ENCODE data around the gene DBH. TPM values are rescaled to one million over a fixed set of nuclear protein-coding genes. Genes with fewer than 3 reads are reported as not detected.

The DBH gene
- polyA plus RNA-seq, 4 donors: 0.13 to 0.30 TPM; not detected in 2

- WGBS, 3 donors: 47 to 62% (median 48%) methylated on average over 7 of the region's 7 CpGs
- peaks cover 0 to 8% (median 0%) of the 10 kb centered on the region in 3 donors for H3K27me3 ChIP-seq (ENCODE audit: control insufficient read depth in 3 of 3, insufficient read depth in 3 of 3, low read length in 3 of 3)
- no peaks in the 10 kb centered on the region for H3K36me3 ChIP-seq (ENCODE audit: control insufficient read depth in 3 of 3, insufficient read depth in 2 of 3, low read depth in 1 of 3, low read length in 3 of 3)
- H3K9me3 ChIP-seq (ENCODE audit: control insufficient read depth in 2 of 2, insufficient read depth in 1 of 2, low read depth in 1 of 2, low read length in 1 of 2): no peaks in the 10 kb centered on the region
- H3K4me3 ChIP-seq (ENCODE audit: low read depth in 1 of 3, low read length in 3 of 3): no peak overlapping the region
- DNase-seq: no peak
- no peak for FAIRE-seq
- H3K4me1 ChIP-seq (ENCODE audit: control insufficient read depth in 3 of 3, insufficient read depth in 2 of 3, low read depth in 1 of 3, low read length in 2 of 3): no peaks in the 10 kb centered on the region
- no peak overlapping the region for H3K27ac ChIP-seq (ENCODE audit: low read depth in 1 of 3, low read length in 2 of 3)
Measured at GRCh38 chr9:133647148-133647547, 11.0 kb downstream of the DBH start.

- 83 to 86% (median 84%) methylated on average over 25 of the region's 25 CpGs for WGBS, 3 donors
- Histone ChIP-seq H3K27ac (ENCODE audit: low read depth in 1 of 3, low read length in 2 of 3) (no peak overlapping the region), H3K27me3 (ENCODE audit: control insufficient read depth in 3 of 3, insufficient read depth in 3 of 3, low read length in 3 of 3) (peaks cover 0 to 8% (median 0%) of the 10 kb centered on the region in 3 donors), H3K4me1 (ENCODE audit: control insufficient read depth in 3 of 3, insufficient read depth in 2 of 3, low read depth in 1 of 3, low read length in 2 of 3) (no peaks in the 10 kb centered on the region), H3K4me3 (ENCODE audit: low read depth in 1 of 3, low read length in 3 of 3) (no peak overlapping the region), H3K9me3 (ENCODE audit: control insufficient read depth in 2 of 2, insufficient read depth in 1 of 2, low read depth in 1 of 2, low read length in 1 of 2) (no peaks in the 10 kb centered on the region), H3K36me3 (ENCODE audit: control insufficient read depth in 3 of 3, insufficient read depth in 2 of 3, low read depth in 1 of 3, low read length in 3 of 3) (no peaks in the 10 kb centered on the region)
- FAIRE-seq (no peak), DNase-seq (no peak)
Measured at GRCh38 chr9:133647765-133648469, 11.8 kb downstream of the DBH start.

- Histone ChIP-seq H3K27me3 (ENCODE audit: control insufficient read depth in 3 of 3, insufficient read depth in 3 of 3, low read length in 3 of 3) (peaks cover 0 to 8% (median 0%) of the 10 kb centered on the region in 3 donors), H3K27ac (ENCODE audit: low read depth in 1 of 3, low read length in 2 of 3) (no peak overlapping the region), H3K36me3 (ENCODE audit: control insufficient read depth in 3 of 3, insufficient read depth in 2 of 3, low read depth in 1 of 3, low read length in 3 of 3) (no peaks in the 10 kb centered on the region), H3K9me3 (ENCODE audit: control insufficient read depth in 2 of 2, insufficient read depth in 1 of 2, low read depth in 1 of 2, low read length in 1 of 2) (no peaks in the 10 kb centered on the region), H3K4me3 (ENCODE audit: low read depth in 1 of 3, low read length in 3 of 3) (no peak overlapping the region), H3K4me1 (ENCODE audit: control insufficient read depth in 3 of 3, insufficient read depth in 2 of 3, low read depth in 1 of 3, low read length in 2 of 3) (no peaks in the 10 kb centered on the region)
- no peak for FAIRE-seq
- 82 to 87% (median 82%) methylated on average over 7 of the region's 7 CpGs for WGBS, 3 donors
- DNase-seq: no peak
Measured at GRCh38 chr9:133649194-133649593, 13.0 kb downstream of the DBH start.

GRCh38 chr9:133650026-133650425 is 13.9 kb downstream of the DBH start:
- no peak overlapping the region for H3K27ac ChIP-seq (ENCODE audit: low read depth in 1 of 3, low read length in 2 of 3)
- WGBS, 3 donors: 70 to 86% (median 81%) methylated on average over 12 of the region's 12 CpGs

GRCh38 chr9:133653638-133654037 is 17.5 kb downstream of the DBH start:
- Histone ChIP-seq H3K4me3 (ENCODE audit: low read depth in 1 of 3, low read length in 3 of 3) (no peak overlapping the region), H3K9me3 (ENCODE audit: control insufficient read depth in 2 of 2, insufficient read depth in 1 of 2, low read depth in 1 of 2, low read length in 1 of 2) (no peaks in the 10 kb centered on the region), H3K27me3 (ENCODE audit: control insufficient read depth in 3 of 3, insufficient read depth in 3 of 3, low read length in 3 of 3) (peaks cover 0 to 23% (median 4%) of the 10 kb centered on the region in 3 donors), H3K27ac (ENCODE audit: low read depth in 1 of 3, low read length in 2 of 3) (no peak overlapping the region), H3K36me3 (ENCODE audit: control insufficient read depth in 3 of 3, insufficient read depth in 2 of 3, low read depth in 1 of 3, low read length in 3 of 3) (no peaks in the 10 kb centered on the region), H3K4me1 (ENCODE audit: control insufficient read depth in 3 of 3, insufficient read depth in 2 of 3, low read depth in 1 of 3, low read length in 2 of 3) (peaks cover 0 to 4% (median 0%) of the 10 kb centered on the region in 3 donors)
- WGBS, 3 donors: 73 to 79% (median 76%) methylated on average over 9 of the region's 9 CpGs
- DNase-seq (no peak), FAIRE-seq (no peak)

More at GRCh38 chr9:133650026-133650425, 13.9 kb downstream of the DBH start:
- no peak for FAIRE-seq
- H3K9me3 ChIP-seq (ENCODE audit: control insufficient read depth in 2 of 2, insufficient read depth in 1 of 2, low read depth in 1 of 2, low read length in 1 of 2): no peaks in the 10 kb centered on the region
- no peak for DNase-seq
- no peaks in the 10 kb centered on the region for H3K4me1 ChIP-seq (ENCODE audit: control insufficient read depth in 3 of 3, insufficient read depth in 2 of 3, low read depth in 1 of 3, low read length in 2 of 3)
- H3K36me3 ChIP-seq (ENCODE audit: control insufficient read depth in 3 of 3, insufficient read depth in 2 of 3, low read depth in 1 of 3, low read length in 3 of 3): no peaks in the 10 kb centered on the region
- H3K27me3 ChIP-seq (ENCODE audit: control insufficient read depth in 3 of 3, insufficient read depth in 3 of 3, low read length in 3 of 3): peaks cover 0 to 9% (median 0%) of the 10 kb centered on the region in 3 donors
- no peak overlapping the region for H3K4me3 ChIP-seq (ENCODE audit: low read depth in 1 of 3, low read length in 3 of 3)

GRCh38 chr9:133654736-133655657 is 18.8 kb downstream of the DBH start:
- Histone ChIP-seq H3K27me3 (ENCODE audit: control insufficient read depth in 3 of 3, insufficient read depth in 3 of 3, low read length in 3 of 3) (peaks cover 0 to 37% (median 7%) of the 10 kb centered on the region in 3 donors), H3K4me1 (ENCODE audit: control insufficient read depth in 3 of 3, insufficient read depth in 2 of 3, low read depth in 1 of 3, low read length in 2 of 3) (peaks cover 0 to 13% (median 0%) of the 10 kb centered on the region in 3 donors), H3K4me3 (ENCODE audit: low read depth in 1 of 3, low read length in 3 of 3) (no peak overlapping the region), H3K9me3 (ENCODE audit: control insufficient read depth in 2 of 2, insufficient read depth in 1 of 2, low read depth in 1 of 2, low read length in 1 of 2) (no peaks in the 10 kb centered on the region), H3K36me3 (ENCODE audit: control insufficient read depth in 3 of 3, insufficient read depth in 2 of 3, low read depth in 1 of 3, low read length in 3 of 3) (no peaks in the 10 kb centered on the region), H3K27ac (ENCODE audit: low read depth in 1 of 3, low read length in 2 of 3) (no peak overlapping the region)
- DNase-seq (no peak), FAIRE-seq (no peak)
- 60 to 63% (median 62%) methylated on average over 38 of the region's 38 CpGs for WGBS, 3 donors

GRCh38 chr9:133655701-133656100 is 19.5 kb downstream of the DBH start:
- H3K4me3 ChIP-seq (ENCODE audit: low read depth in 1 of 3, low read length in 3 of 3): no peak overlapping the region
- no peaks in the 10 kb centered on the region for H3K36me3 ChIP-seq (ENCODE audit: control insufficient read depth in 3 of 3, insufficient read depth in 2 of 3, low read depth in 1 of 3, low read length in 3 of 3)
- H3K9me3 ChIP-seq (ENCODE audit: control insufficient read depth in 2 of 2, insufficient read depth in 1 of 2, low read depth in 1 of 2, low read length in 1 of 2): no peaks in the 10 kb centered on the region
- DNase-seq (no peak), FAIRE-seq (no peak)
- 62 to 70% (median 68%) methylated on average over 12 to 14 of the region's 14 CpGs for WGBS, 3 donors
- H3K27me3 ChIP-seq (ENCODE audit: control insufficient read depth in 3 of 3, insufficient read depth in 3 of 3, low read length in 3 of 3): peaks cover 0 to 42% (median 7%) of the 10 kb centered on the region in 3 donors
- H3K27ac ChIP-seq (ENCODE audit: low read depth in 1 of 3, low read length in 2 of 3): no peak overlapping the region
- H3K4me1 ChIP-seq (ENCODE audit: control insufficient read depth in 3 of 3, insufficient read depth in 2 of 3, low read depth in 1 of 3, low read length in 2 of 3): peaks cover 0 to 13% (median 0%) of the 10 kb centered on the region in 3 donors

Data from small intestine (tissue), 7 donors.